HG02798 (cell line): ENCODE results near the gene ADCY2.

ENCODE experiments used
- ATAC-seq: cut with Tn5 transposase; IDR thresholded peaks from one replicate; pipeline ENCODE4 v1.9.1; 2021; ENCODE audit warnings: mild to moderate bottlenecking; ENCODE audit not compliant: unreplicated experiment, poor library complexity

The ADCY2 gene

DNA sequence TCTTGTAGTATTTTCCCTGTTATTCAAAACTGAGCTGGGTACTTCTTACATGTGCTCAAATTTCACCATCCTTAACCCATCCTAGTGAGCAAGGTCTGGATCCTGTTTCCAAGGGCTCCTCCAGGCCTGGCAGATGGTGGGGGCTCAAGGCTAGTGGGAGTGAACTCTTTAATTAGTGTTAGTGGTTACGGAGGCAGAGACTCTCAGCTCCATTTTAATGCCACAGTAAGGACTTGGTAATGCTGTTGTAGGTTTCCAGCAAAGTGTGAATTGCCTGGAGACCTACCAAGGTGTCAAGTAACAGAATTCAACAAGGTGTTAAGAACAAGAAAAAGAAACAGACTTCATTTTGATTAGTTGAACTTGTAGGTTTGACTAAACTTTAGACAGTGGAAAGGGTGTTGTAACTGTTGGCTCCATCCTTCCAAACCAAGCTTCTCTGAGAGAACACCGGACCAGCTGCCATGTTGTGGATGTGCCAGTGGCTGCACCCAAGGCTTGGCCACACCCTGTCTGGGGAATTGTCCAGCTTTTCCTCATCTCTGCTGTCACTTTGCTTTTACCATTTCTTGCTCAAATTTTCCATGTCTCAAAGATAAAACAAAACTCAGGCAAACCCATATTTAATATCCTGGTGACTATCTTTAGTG is 98.7 kb downstream of the ADCY2 start:
- no peak for ATAC-seq

GRCh38 chr5:7495131-7495517 is 99.2 kb downstream of the ADCY2 start:
- ATAC-seq: no peak

GRCh38 chr5:7500256-7500655 is 104.3 kb downstream of the ADCY2 start:
- ATAC-seq: no peak

- ATAC-seq: no peak
These were observed 105.1 kb downstream of the ADCY2 start for GRCh38 chr5:7501061-7501460.

GRCh38 chr5:7503564-7503963 is 107.6 kb downstream of the ADCY2 start:
- ATAC-seq: no peak

GRCh38 chr5:7515284-7515914 is 119.5 kb downstream of the ADCY2 start:
- no peak for ATAC-seq

- ATAC-seq: no peak
These were observed 120.3 kb downstream of the ADCY2 start for GRCh38 chr5:7516253-7516652.

GRCh38 chr5:7517006-7517405 is 121.1 kb downstream of the ADCY2 start:
- no peak for ATAC-seq

DNA sequence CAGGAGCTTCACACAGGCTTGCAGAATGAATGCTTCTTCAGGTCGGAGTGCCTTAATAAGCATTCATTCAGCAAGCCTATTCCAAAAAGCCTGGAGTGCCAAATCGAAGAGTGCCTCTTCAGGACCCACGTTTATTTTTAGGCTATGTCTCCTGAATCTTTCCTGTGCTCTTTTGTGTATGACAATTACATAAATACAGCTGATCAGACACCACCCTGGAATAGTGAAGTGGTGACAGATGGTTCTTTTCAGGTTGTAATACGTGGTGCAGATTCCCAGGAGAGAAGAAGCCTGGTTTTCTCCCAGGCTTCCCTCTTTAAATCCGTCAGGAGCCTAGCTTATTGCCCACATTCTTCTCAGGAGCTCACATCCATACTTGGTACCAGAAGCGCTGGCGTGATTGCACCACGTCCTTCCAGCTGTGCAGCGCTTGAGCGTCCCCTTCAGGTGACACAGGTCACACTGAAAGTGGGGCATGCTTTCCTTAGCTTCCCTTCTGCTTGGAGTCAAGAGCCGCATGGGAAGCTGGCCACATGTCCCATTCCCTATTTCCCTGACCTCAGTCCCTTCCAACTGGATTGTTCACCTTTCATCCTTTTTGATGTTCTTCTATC is 123.1 kb downstream of the ADCY2 start:
- ATAC-seq: no peak

DNA sequence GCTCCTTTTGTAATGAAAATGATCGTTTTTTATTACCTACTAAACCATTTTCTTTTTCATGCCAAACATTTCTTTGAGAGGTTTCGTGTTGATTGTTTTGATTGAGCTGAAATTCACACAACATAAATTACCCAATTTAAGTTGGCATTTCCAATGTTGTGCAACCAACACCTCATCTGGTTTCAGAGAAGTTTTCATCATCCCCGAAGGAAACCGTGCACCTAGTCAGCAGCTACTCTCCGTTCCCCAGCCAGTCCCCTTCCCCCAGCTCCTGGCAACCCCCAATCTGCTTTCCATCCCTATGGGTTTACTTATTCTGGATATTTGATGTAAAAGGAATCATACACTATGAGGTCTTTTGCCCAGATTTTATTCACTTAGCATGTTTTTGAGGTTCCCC is 123.6 kb downstream of the ADCY2 start:
- ATAC-seq: no peak

- no peak for ATAC-seq
These were observed 133.9 kb downstream of the ADCY2 start for GRCh38 chr5:7529880-7530279.

DNA sequence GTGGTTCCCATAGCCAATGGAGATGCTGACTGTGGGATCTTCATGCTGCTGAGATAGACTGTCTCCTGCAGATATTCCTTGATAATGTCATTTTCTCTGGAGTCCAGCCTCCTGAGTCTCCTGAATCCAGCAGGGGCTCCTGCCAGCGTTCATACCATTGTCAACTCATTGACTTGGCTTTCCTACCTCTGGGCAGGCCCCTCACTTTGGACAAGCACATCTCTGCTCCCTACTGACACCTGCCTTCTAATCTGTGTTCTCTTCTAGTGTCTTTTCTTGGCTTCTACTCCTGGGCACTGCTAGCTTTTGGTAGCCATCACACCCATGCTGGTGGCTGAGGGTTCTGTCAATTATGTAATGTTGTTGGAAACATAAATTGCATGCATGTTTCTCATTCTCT is 138.0 kb downstream of the ADCY2 start:
- ATAC-seq: no peak

GRCh38 chr5:7534505-7534904 is 138.6 kb downstream of the ADCY2 start:
- ATAC-seq: no peak

- ATAC-seq: no peak
These were observed 141.6 kb downstream of the ADCY2 start for GRCh38 chr5:7537573-7537972.

DNA sequence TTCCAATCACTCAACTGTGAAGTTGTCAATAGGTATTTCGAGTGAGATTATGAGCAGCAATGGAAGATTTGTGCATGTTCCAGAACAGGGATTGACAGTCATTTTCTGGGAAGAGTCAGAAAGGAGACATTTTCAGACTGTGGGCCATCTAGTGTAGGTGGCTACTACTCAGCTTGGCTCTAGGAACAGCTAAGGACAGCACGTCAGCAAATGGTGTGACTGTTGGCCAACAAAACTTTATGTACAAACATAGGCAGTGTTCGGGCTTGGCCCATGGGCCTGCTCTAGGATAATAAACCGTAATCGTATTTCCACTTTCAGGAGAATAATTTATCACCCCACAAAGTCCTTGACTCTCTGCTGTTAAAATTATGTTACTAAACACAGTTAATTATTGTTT is 143.6 kb downstream of the ADCY2 start:
- no peak for ATAC-seq

DNA sequence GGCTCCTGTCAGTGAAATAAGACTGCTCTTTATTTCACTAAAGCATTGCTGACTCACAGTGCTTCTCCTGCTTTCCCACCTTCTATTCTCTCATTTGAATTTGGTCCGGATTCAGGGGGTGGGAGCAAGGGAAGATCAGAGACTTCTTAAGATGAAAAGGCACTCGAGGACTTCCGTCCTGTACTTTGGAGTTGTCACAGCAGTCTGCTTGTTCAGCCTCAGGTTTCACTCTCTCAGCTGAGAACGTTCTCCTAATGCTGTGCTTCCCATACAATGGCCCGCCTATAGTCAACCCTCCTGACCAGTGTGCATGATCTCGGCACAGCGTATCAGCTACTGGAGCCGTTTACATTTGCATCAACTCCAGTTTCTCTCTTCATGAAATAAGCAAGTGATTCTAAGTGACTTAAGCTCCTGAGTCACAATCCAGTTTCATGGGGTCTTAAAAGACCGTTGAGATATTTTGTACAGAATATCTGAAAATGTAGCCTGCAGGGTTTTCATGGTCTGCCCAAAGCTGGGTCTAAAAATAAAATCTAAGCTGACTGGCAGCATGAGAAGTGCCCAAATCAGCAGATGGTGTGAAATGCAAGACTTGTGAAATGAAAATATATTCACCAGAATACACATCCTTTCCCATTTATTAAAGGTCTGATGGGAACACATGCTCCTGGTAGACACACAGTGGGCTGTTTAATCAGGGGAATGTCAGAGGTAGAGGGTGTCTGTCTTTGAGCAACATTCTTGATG is 145.0 kb downstream of the ADCY2 start:
- no peak for ATAC-seq

DNA sequence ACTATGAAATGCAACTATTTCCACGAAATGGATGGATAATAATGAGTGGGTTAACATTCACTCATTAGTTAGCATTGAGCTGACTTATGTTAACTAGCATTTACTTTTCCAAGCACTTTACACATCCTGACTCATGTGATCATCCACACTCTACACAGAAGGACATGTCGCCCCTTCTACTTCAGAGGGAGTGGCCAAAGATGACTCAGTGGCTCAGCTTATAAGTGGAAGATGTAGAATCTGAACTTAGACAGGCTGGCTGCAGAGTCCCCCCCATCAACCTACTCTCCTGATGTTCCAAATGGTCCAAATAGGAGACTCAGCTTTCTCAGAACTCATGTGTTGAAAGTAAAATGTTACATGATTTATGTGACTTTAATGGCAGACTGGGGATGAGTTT is 146.0 kb downstream of the ADCY2 start:
- no peak for ATAC-seq

DNA sequence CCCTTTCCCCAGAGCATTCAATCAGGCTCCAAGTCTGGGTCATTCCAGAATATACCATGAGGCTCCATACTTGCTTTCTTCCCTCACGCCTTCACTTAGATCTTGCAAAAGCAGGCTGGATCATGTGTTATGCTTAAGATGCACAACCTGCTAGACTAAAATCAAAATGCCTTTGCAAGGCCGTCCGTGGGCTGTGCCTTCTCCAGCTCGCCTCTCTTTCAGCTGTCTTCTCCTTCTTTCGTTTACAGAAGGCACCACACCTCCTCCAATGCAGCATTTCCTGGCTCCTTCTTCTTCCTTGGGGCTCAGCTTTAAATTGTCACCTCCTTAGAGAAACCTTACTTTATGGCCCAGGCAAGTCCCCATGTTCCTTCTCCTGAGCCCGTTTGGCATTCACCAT is 150.6 kb downstream of the ADCY2 start:
- ATAC-seq: no peak

DNA sequence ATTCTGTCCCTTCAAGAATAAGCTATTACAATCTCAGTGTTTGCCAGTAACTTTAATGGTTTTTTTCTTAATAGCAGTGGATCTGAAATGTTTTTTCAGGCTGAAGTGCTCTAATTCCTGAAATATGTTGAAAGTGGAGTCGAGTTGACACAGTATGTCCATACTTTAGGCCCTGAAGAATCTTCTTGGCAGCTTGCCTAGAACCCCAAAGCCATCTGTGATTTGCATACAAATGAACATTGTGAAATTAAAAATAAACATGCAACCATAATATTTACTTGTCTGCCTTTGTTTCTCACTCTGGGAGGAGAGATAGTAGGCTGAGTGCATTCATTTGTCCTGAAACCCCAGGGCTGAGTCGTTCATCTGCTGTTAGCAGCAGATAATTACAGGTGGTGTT is 152.7 kb downstream of the ADCY2 start:
- ATAC-seq: no peak

DNA sequence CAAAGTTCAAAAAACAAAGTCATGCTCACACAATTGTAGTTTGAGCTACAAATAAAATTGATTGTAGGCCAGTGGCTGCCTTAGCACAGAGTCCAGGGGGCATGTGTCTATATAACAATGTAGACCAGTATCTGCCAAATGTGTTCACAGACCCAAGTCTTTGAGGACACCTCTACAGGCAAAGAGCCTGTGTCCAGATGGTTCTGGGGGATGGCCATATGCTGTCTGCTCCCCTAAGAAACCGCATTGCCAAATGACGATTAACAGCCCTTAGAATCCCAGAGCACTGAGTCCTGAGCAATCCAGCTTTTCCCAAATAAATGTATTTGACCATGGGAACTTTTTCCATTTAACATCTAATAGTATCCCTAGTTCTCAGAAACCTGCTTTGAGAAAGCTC is 169.6 kb downstream of the ADCY2 start:
- ATAC-seq: no peak

DNA sequence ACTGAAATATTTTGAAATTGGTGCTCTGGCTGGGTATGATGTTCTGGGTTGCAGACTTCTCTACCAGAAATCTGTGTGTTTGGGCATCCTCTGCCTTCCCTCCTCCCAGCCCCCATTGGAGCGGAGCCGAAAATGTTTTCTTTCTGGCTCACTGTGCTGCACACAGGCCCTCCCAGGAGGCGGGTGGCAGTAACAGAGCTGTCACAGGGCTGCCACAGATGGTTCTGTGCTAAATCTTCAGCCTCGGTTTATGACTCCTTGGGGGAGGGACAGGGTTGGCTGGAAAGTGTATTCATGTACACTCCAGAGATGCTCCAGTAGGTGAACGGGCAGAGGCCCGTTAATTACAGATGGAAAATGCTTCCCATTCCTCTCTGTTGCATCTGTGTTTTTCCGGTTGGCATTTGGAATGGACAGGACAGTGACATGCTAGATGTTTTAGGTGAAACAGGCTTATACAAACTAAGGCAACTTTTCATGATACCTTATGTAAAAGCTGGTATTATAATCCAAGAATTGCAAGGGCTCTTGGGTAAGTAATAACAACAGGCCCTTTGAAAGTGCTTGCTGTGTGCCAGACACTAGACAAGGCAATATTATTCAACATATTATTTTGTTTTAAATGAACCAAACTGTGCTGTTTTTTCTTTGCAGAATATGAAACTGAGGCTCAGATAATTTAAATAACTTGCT is 180.2 kb downstream of the ADCY2 start:
- no peak for ATAC-seq
